Hematopoietic multipotent progenitor cell treated with erythropoietin and hydrocortisone succinate and interleukin-3 and kit ligand, for 17 days (in vitro differentiated cells): ENCODE results near the gene TNRC18.
"Not testable (repeated sequence)": the region's sequence is repeated elsewhere in the genome, so short reads cannot be mapped to it uniquely, and the experiment has no call there.

Experiments used
- DNase-seq: peaks from one replicate; pipeline ENCODE4 v3.0.0-alpha.2; 2015; ENCODE audit warnings: low spot score

TNRC18 gene

DNA sequence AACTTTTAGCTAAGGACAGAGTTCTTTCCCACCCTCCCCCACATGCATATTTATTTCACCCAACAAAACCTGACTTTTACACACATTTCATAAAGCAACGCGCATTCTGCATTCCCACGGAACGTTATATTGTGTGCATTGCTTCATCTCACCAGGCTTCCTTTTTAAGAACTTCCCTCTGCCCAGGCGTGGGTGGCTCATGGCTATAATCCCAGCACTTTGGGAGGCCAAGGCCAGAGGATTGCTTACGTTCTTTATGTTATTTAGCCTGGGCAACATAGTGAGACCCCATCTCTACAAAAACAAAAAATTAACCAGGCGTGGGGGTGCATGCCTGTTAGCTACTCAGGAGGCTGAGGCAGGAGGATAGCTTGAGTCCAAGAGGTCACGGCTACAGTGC, 155.8 kb downstream of the TNRC18 start:
- DNase-seq = not testable (repeated sequence)

DNA sequence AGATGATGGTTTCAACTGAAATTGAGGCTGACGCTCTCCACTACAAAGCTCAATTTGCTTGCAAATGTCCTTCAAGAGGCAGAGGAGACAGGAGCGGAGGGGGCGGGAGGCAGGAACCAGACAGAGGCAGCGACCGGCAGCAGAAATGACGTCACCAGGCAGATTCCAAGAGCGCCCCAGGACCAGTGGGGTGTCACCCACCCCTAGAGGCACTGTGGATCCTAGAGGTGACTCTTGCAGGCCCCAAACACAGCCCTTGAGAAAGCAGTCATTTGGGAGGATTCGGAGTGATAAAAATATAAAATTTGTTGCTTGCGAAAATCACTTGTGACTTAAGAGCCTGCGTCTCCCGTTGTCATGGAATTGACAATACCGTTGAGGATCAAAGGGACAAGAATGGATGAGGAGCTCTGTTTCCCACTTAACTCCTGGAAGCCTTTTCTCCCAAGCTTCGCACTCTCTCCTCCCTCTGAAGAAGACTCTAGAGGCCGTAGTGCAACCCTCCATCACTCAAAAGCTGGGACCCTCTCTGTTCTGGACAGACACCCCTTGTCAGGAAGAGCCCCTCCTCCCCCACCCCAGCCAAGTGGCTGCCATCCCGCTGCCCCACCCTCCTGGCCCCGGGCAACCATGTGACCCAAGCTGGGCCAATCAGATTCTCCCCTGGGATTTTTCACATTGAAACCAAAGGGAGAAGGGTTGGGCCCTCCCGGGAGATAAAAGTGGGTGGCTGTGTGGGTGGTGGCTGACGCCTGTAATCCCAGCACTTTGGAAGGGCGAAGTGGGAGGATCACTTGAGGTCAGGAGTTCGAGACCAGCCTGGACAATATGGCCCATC, 157.2 kb downstream of the TNRC18 start:
- no peak for DNase-seq

DNA sequence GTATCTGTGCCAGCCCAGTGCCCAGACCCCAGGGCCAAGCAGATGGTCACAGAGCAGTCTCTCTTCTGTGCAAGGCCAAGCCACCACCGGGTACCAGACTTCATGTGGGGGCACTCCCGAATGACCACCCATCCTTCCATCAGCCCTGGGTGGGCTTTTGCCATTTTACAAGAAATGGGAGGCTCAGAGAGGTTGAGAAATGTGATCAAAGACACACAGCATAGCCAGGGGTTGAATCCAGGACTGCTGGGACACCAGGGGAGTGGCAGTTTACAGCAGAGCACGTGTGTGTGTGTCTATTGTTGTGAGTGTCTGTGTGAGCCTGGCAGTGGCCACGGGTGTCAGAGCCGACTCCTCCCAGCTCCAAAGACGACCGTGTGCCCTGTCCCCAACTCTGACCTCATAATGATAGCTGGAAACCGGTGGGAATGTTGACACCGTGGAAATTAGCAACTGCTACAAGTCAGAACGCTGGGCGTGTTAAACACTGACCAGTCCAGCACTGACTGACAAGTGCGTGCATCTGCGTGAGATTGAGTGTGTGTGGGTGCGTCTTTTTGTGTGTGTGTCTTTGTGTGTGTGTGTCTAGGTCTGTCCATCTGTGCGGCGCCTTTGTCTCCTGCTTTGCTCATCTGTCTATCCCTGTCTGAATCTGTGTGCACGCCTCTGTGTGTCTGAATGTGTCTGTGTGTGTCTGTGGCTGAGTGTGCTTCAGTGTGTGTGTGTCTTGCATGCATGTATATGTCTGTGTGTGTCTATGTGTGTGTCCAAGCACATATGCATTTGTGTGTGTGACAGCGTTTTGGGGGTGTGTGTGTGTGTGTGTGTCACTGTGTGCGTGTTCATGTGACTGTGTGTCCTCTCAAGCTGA, 158.1 kb downstream of the TNRC18 start:
- DNase-seq = no peak

DNA sequence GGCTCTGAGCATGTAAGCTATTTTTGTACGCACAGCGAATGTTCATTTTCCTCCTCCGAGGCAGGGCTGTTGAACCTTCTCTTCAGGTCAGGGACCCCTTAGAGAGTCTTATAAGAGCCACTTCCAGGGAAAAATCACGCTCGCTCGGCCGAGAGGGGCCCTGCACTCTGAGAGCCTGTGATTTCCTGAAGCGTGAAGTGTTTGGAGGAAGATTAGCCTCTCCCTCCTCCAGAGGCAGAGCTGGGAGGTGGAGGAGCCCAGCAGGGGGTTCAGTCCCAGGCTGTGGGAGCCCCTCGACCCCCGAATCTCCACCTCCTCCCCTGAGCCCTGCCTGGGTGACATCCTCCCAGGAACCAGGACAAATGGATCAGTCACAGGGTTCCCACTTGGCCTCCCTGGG, 160.6 kb downstream of the TNRC18 start:
- DNase-seq = not testable (repeated sequence)

DNA sequence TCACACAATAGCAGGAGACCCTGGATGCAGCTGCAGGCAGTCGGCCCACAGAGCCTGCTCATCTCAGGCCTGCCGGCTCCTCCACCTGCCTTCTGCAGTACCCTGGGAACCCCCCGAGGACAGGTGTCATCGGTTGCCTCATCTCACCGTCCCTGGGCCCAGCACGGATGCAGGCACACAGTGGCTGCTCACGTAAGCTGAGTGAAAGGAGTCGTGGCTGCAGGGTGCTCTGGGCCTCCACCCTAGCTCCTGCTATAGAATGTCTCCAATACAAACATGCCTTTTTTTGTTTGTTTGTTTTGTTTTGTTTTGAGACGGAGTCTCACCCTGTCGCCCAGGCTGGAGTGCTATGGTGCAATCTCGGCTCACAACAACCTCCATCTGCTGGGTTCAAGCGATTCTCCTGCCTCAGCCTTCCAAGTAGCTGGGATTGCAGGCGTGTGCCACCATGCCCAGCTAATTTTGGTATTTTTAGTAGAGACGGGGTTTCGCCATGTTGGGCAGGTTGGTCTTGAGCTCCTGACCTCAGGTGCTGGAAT, 163.0 kb downstream of the TNRC18 start:
- not testable (repeated sequence) for DNase-seq
